ENCODE results near the gene ARFGEF3.

The ARFGEF3 gene

GRCh38 chr6:138272533-138273315 is 111.0 kb downstream of the ARFGEF3 start:
- no peak for DNase-seq (ENCODE audit: low spot score)

GRCh38 chr6:138275976-138276375 is 114.2 kb downstream of the ARFGEF3 start:
- DNase-seq (ENCODE audit: low spot score), result no peak

GRCh38 chr6:138277835-138278234 is 116.1 kb downstream of the ARFGEF3 start:
- no peak for DNase-seq (ENCODE audit: low spot score)

GRCh38 chr6:138278326-138278725 is 116.6 kb downstream of the ARFGEF3 start:
- peak; percentile 22 for DNase-seq (ENCODE audit: low spot score)

GRCh38 chr6:138285800-138286199 is 124.1 kb downstream of the ARFGEF3 start:
- no peak for DNase-seq (ENCODE audit: low spot score)

GRCh38 chr6:138286698-138287097 is 125.0 kb downstream of the ARFGEF3 start:
- no peak for DNase-seq (ENCODE audit: low spot score)

- DNase-seq (ENCODE audit: low spot score), result no peak
Observed at GRCh38 chr6:138287144-138287955, 125.6 kb downstream of the ARFGEF3 start.

- peak; percentile 54 for DNase-seq (ENCODE audit: low spot score)
Observed at GRCh38 chr6:138288428-138289085, 126.8 kb downstream of the ARFGEF3 start.

- DNase-seq (ENCODE audit: low spot score), result no peak
Observed at GRCh38 chr6:138289739-138290138, 128.0 kb downstream of the ARFGEF3 start.

GRCh38 chr6:138290423-138290962 is 128.8 kb downstream of the ARFGEF3 start:
- DNase-seq (ENCODE audit: low spot score), result no peak

GRCh38 chr6:138291036-138291848 is 129.5 kb downstream of the ARFGEF3 start:
- DNase-seq (ENCODE audit: low spot score), result peak; percentile 28

GRCh38 chr6:138291849-138292181 is 130.1 kb downstream of the ARFGEF3 start:
- DNase-seq (ENCODE audit: low spot score), result no peak

- no peak for DNase-seq (ENCODE audit: low spot score)
Observed at GRCh38 chr6:138292482-138292881, 130.7 kb downstream of the ARFGEF3 start.

- no peak for DNase-seq (ENCODE audit: low spot score)
Observed at GRCh38 chr6:138293428-138294395, 132.0 kb downstream of the ARFGEF3 start.

GRCh38 chr6:138296381-138296780 is 134.6 kb downstream of the ARFGEF3 start:
- no peak for DNase-seq (ENCODE audit: low spot score)

- DNase-seq (ENCODE audit: low spot score), result no peak
Observed at GRCh38 chr6:138296786-138297185, 135.0 kb downstream of the ARFGEF3 start.

- no peak for DNase-seq (ENCODE audit: low spot score)
Observed at GRCh38 chr6:138297761-138298298, 136.1 kb downstream of the ARFGEF3 start.

GRCh38 chr6:138300469-138300868 is 138.7 kb downstream of the ARFGEF3 start:
- DNase-seq (ENCODE audit: low spot score), result no peak

- no peak for DNase-seq (ENCODE audit: low spot score)
Observed at GRCh38 chr6:138302554-138302953, 140.8 kb downstream of the ARFGEF3 start.

- DNase-seq (ENCODE audit: low spot score), result no peak
Observed at GRCh38 chr6:138307352-138307751, 145.6 kb downstream of the ARFGEF3 start.
